Liver (tissue), 3 donors: ENCODE data around the gene ATXN1.

Experiments used
- NR2F2 ChIP-seq: IDR thresholded peaks from 2 replicates; pipeline ENCODE4 v1.6.1; 2016; ENCODE audit warnings: antibody characterized with exemption
- TF ChIP-seq, protein P1 (sequence below): fragments of 150-350 bp; IDR thresholded peaks from 2 replicates; pipeline ENCODE4 v1.5.1; 2017; ENCODE audit warnings: improper control_type of control experiment, low read depth, low read length; ENCODE audit not compliant: missing input control
- donor health status: healthy.
- donor health status: healthy.

DNA sequence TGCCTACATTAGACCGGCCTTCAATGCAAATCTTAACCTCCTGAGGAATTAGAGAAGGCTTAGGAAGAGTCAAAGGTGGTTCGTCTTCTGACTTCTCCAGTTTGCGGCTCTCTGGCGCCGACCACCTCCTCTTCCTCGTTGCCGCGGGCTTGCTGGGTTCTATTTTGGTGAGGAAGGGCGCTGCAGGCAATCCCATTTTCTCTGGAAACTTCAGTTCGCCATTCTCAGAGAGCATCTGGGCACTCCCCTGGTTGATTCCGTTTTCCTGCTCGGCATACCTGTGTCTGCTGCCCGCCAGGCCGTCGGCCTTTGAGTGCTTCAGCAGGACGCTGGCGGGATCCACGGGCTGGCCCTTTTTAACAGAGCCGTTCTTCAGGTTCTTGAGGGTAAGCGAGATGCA, 454.9 kb downstream of the ATXN1 start:
- TF ChIP-seq, protein P1, sequence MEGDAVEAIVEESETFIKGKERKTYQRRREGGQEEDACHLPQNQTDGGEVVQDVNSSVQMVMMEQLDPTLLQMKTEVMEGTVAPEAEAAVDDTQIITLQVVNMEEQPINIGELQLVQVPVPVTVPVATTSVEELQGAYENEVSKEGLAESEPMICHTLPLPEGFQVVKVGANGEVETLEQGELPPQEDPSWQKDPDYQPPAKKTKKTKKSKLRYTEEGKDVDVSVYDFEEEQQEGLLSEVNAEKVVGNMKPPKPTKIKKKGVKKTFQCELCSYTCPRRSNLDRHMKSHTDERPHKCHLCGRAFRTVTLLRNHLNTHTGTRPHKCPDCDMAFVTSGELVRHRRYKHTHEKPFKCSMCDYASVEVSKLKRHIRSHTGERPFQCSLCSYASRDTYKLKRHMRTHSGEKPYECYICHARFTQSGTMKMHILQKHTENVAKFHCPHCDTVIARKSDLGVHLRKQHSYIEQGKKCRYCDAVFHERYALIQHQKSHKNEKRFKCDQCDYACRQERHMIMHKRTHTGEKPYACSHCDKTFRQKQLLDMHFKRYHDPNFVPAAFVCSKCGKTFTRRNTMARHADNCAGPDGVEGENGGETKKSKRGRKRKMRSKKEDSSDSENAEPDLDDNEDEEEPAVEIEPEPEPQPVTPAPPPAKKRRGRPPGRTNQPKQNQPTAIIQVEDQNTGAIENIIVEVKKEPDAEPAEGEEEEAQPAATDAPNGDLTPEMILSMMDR: no peak
- no peak for TF ChIP-seq NR2F2
